Gastrocnemius medialis (tissue), 4 donors: ENCODE results near the gene NFIC. TPM values are rescaled to one million over a fixed set of nuclear protein-coding genes. Genes with fewer than 3 reads are reported as not detected.
"Not testable (repeated sequence)": the region's sequence is repeated elsewhere in the genome, so short reads cannot be mapped to it uniquely, and the experiment has no call there.

Experiments
- ATAC-seq, 2 donors: fragments of 150-250 bp; one replicate each; pipeline ENCODE4 v1.9.1; 2016
- DNase-seq, 2 donors: peaks; one replicate each; pipeline ENCODE4 v3.0.0-alpha.2; 2019
- H3K27ac ChIP-seq, 4 donors: fragments of 200-600 bp; sonication (generic); 1 replicate in 1 of 4; 2 replicates in 3 of 4; pipeline ENCODE4 v1.5.1; 2016 to 2018; ENCODE audit warnings: mild to moderate bottlenecking in 2 of 4, moderate library complexity in 1 of 4
- H3K27me3 ChIP-seq, 3 donors: fragments of 200-600 bp; sonication (generic) in 2 of 3; 1 replicate in 1 of 3; 2 replicates in 2 of 3; pipeline versions ENCODE4 v1.5.1 to v1.6.0; 2016 to 2019; ENCODE audit warnings: mild to moderate bottlenecking in 1 of 3, moderate library complexity in 1 of 3
- H3K36me3 ChIP-seq, 2 donors: fragments of 200-600 bp; sonication (generic) in 1 of 2; one replicate each; pipeline ENCODE4 v1.5.1; 2017 to 2018
- H3K4me1 ChIP-seq, 2 donors: fragments of 200-600 bp; sonication (generic) in 1 of 2; one replicate each; pipeline ENCODE4 v1.5.1; 2016 to 2017; ENCODE audit warnings: mild to moderate bottlenecking in 2 of 2
- H3K4me3 ChIP-seq, 4 donors: fragments of 200-600 bp; sonication (generic) in 3 of 4; 1 replicate in 1 of 4; 2 replicates in 3 of 4; pipeline ENCODE4 v1.5.1; 2016 to 2019; ENCODE audit warnings: mild to moderate bottlenecking in 2 of 4
- H3K9me3 ChIP-seq, 3 donors: fragments of 200-600 bp; sonication (generic) in 2 of 3; 1 replicate in 1 of 3; 2 replicates in 2 of 3; pipeline ENCODE4 v1.5.1; 2016 to 2019
- POLR2A ChIP-seq, 2 donors: fragments of 450-650 bp; IDR thresholded peaks; one replicate each; pipeline ENCODE4 v1.6.1; 2017; ENCODE audit warnings: antibody characterized with exemption in 2 of 2, mild to moderate bottlenecking in 2 of 2, moderate library complexity in 2 of 2
- in situ Hi-C, 4 donors: fragments of 200-750 bp; cut with MboI; loops; one replicate each; pipeline versions ENCODE4 v1.15.0 to v1.8.0; 2017; ENCODE audit warnings: low sequenced_read_pairs in 4 of 4
- intact Hi-C: fragments of 100-400 bp; cut with DNase I; formaldehyde crosslinking; loops from one replicate; pipeline ENCODE4 v1.15.1; 2023; ENCODE audit warnings: low total_unique reads
- total RNA-seq, 4 donors: library from RNA; depleted of rRNA; stranded (reverse); fragments of >200 nt; gene quantifications; one replicate each; pipeline versions ENCODE4 v1.1.0 to v1.2.3, GENCODE V29; 2016
- TF ChIP-seq, protein P1 (sequence below), 5 experiments: fragments of 450-650 bp in 3 of 5; fragments of 200-600 bp in 2 of 5; sonication (generic) in 2 of 5; IDR thresholded peaks in 4 of 5; conservative IDR thresholded peaks in 1 of 5; 1 replicate in 4 of 5; 2 replicates in 1 of 5; pipeline ENCODE4 v1.5.1; 2016 to 2019; ENCODE audit warnings: antibody characterized with exemption in 5 of 5, mild to moderate bottlenecking in 3 of 5, moderate library complexity in 3 of 5

Gene NFIC
- total RNA-seq, 4 donors from 2014 or later = 90.2 to 403 (median 348) TPM

DNA sequence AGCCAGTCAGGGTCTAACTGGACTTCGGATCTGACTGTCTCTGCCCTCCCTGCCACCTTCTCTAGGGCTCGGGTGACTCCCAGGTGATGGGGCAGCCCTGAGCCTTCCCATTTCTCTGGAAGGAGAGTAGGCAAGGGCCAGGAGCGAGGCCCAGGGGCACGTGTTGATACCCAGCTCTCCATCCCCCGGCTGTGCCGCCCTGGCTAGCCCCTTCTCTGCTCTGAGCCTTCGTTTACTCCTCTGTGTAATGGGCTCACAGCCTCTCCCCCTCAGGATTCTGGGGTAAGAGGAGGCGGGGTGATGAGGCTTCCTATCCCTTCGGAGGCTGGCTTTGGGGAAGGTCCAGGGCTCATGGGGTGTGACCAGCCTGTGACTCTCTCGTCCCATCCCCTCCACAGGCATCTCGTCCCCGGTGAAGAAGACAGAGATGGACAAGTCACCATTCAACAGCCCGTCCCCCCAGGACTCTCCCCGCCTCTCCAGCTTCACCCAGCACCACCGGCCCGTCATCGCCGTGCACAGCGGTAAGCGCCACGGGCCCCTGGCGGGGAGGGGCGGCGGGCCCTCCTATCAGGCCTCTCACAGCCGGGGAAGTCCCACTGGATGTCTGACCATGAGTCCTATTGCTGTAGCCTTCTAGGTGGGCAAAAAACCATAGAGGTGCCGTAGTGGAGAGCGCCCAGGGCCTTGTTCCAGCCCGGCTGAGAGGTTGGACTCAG is 82.4 kb downstream of the NFIC start:
- no peaks in the 10 kb centered on the region for H3K9me3 ChIP-seq
- H3K4me3 ChIP-seq = no peak overlapping the region
- no peak for ATAC-seq
- intact Hi-C loops (no loop called here), in situ Hi-C loops (no loop called here)
- peak in 1 of 2 donors; percentile 22 for DNase-seq
- H3K27ac ChIP-seq = peak overlapping the region; percentile 88 to 91 (median 89)
- H3K27me3 ChIP-seq = no peaks in the 10 kb centered on the region
- H3K4me1 ChIP-seq = peaks cover 23 to 28% of the 10 kb centered on the region in 2 donors
- H3K36me3 ChIP-seq = peaks cover 0 to 35% of the 10 kb centered on the region in 2 donors
- TF ChIP-seq POLR2A (IDR thresholded peaks at IDR 0.05) = no peak
- TF ChIP-seq, protein P1, sequence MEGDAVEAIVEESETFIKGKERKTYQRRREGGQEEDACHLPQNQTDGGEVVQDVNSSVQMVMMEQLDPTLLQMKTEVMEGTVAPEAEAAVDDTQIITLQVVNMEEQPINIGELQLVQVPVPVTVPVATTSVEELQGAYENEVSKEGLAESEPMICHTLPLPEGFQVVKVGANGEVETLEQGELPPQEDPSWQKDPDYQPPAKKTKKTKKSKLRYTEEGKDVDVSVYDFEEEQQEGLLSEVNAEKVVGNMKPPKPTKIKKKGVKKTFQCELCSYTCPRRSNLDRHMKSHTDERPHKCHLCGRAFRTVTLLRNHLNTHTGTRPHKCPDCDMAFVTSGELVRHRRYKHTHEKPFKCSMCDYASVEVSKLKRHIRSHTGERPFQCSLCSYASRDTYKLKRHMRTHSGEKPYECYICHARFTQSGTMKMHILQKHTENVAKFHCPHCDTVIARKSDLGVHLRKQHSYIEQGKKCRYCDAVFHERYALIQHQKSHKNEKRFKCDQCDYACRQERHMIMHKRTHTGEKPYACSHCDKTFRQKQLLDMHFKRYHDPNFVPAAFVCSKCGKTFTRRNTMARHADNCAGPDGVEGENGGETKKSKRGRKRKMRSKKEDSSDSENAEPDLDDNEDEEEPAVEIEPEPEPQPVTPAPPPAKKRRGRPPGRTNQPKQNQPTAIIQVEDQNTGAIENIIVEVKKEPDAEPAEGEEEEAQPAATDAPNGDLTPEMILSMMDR (IDR thresholded peaks at IDR 0.05 in 4 of 5, conservative IDR thresholded peaks at IDR 0.05 in 1 of 5) = no peak

- intact Hi-C loops = loop anchor here (1.0 to 5.0 kb wide), 4 partner anchors 22 to 89 kb away; no protein-coding TSS in a partner anchor
- Histone ChIP-seq H3K4me3 (no peak overlapping the region), H3K4me1 (peaks cover 5 to 13% of the 10 kb centered on the region in 2 donors), H3K27me3 (no peaks in the 10 kb centered on the region), H3K27ac (peak overlapping the region; percentile 88 to 91 (median 89)), H3K9me3 (no peaks in the 10 kb centered on the region), H3K36me3 (peaks cover 0 to 55% of the 10 kb centered on the region in 2 donors)
- TF ChIP-seq, protein P1 (IDR thresholded peaks at IDR 0.05 in 4 of 5, conservative IDR thresholded peaks at IDR 0.05 in 1 of 5) = no peak
- peak in 1 of 2 donors; percentile 47 for TF ChIP-seq POLR2A (IDR thresholded peaks at IDR 0.05)
- DNase-seq = peak; percentile 80 to 93
- in situ Hi-C loops = no loop called here
- ATAC-seq = peak; percentile 87 to 92
These were observed 84.5 kb downstream of the NFIC start for GRCh38 chr19:3450796-3451411.

- TF ChIP-seq, protein P1 (IDR thresholded peaks at IDR 0.05 in 4 of 5, conservative IDR thresholded peaks at IDR 0.05 in 1 of 5) = no peak
- TF ChIP-seq POLR2A (IDR thresholded peaks at IDR 0.05) = no peak
- Histone ChIP-seq H3K27me3 (no peaks in the 10 kb centered on the region), H3K4me1 (peaks cover 5 to 13% of the 10 kb centered on the region in 2 donors), H3K36me3 (peaks cover 0 to 59% of the 10 kb centered on the region in 2 donors), H3K9me3 (no peaks in the 10 kb centered on the region), H3K4me3 (no peak overlapping the region), H3K27ac (peak overlapping the region; percentile 88 to 91 (median 89))
- ATAC-seq (peak; percentile 75 to 77), DNase-seq (peak; percentile 70 to 89)
- intact Hi-C loops (loop anchor here (1.0 to 5.0 kb wide), 4 partner anchors 22 to 89 kb away; no protein-coding TSS in a partner anchor), in situ Hi-C loops (no loop called here)
These were observed 85.1 kb downstream of the NFIC start for GRCh38 chr19:3451451-3451866.

DNA sequence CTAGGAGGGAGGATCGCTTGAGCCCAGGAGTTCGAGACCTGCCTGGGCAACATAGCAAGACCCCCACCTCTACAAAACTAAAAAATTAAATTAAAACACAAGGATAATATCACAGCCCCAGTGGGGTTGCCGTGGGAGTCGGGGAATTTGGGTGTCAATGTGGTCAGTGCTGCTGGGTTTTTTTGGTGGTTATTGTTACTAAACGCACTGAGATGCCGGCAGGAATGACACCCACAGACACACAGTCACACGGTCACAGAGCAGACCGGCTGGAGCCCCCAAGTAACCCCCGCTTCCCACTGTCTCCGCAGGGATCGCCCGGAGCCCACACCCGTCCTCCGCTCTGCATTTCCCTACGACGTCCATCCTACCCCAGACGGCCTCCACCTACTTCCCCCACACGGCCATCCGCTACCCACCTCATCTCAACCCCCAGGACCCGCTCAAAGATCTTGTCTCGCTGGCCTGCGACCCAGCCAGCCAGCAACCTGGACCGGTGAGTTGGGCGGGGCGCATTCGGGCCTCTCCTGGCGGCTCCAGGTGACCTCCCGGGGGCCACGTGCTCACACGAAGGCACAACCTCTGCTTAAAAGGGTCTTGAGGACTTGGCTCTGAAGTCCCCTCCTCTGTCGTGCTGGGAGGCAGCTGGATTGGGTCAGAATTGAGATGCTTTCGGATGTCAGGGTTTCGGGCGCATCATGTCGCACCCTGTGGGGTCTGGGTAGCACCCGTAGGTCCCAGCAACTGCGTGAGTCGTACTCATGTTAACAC is 86.0 kb downstream of the NFIC start:
- Histone ChIP-seq H3K9me3 (no peaks in the 10 kb centered on the region), H3K4me3 (no peak overlapping the region), H3K27ac (peak overlapping the region; percentile 88 to 91 (median 89)), H3K4me1 (peaks cover 8 to 13% of the 10 kb centered on the region in 2 donors), H3K27me3 (no peaks in the 10 kb centered on the region), H3K36me3 (peaks cover 0 to 67% of the 10 kb centered on the region in 2 donors)
- intact Hi-C loops = loop anchor here (5.0 kb wide), 1 partner anchor 90 kb away; no protein-coding TSS in a partner anchor
- DNase-seq (peak in 1 of 2 donors; percentile 32), ATAC-seq (no peak)
- no peak for TF ChIP-seq POLR2A (IDR thresholded peaks at IDR 0.05)
- TF ChIP-seq, protein P1 (IDR thresholded peaks at IDR 0.05 in 4 of 5, conservative IDR thresholded peaks at IDR 0.05 in 1 of 5) = no peak
- in situ Hi-C loops = no loop called here

DNA sequence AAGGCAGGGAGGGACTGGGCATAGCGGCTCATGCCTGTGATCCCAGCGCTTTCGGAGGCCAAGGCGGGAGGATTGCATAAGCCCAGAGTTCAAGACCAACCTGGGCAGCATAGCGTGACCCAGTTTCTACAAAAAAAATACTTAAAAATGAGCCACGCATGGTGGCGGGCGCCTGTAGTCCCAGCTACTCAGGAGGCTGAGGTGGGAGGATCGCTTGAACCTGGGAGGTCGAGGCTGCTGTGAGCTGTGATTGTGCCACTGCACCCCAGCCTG is 86.5 kb downstream of the NFIC start:
- in situ Hi-C loops, DNase-seq, ATAC-seq, H3K4me3 ChIP-seq, H3K9me3 ChIP-seq, H3K27me3 ChIP-seq: not testable (repeated sequence)
- Histone ChIP-seq H3K27ac (peak overlapping the region; percentile 88 to 91 (median 89)), H3K4me1 (peaks cover 12 to 15% of the 10 kb centered on the region in 2 donors), H3K36me3 (peaks cover 0 to 68% of the 10 kb centered on the region in 2 donors)
- intact Hi-C loops = loop anchor here (5.0 kb wide), 1 partner anchor 91 kb away; no protein-coding TSS in a partner anchor
